K562 (cell line): ENCODE measurements around the gene ETV3L. TPM values are rescaled to one million over a fixed set of nuclear protein-coding genes. Genes with fewer than 3 reads are reported as not detected.

Experiments
- ARID3B ChIP-seq: fragments of 250-450 bp; sonication (Bioruptor Pico); IDR thresholded peaks from 2 replicates; pipeline ENCODE4 v1.4.0; 2020; ENCODE audit warnings: borderline replicate concordance
- ATF3 ChIP-seq, 2 experiments: fragments of 450-650 bp in 1 of 2; sonication (generic) in 1 of 2; formaldehyde crosslinking in 1 of 2; IDR thresholded peaks in 1 of 2; conservative IDR thresholded peaks in 1 of 2; 2 replicates each; pipeline versions ENCODE4 v1.6.1 to v1.8.1; 2016 to 2023; ENCODE audit warnings: mild to moderate bottlenecking in 2 of 2, moderate library complexity in 2 of 2, inconsistent platforms in 1 of 2, missing genetic modification reagents in 1 of 2
- ATF7 ChIP-seq: fragments of 450-650 bp; IDR thresholded peaks from 2 replicates; pipeline ENCODE4 v1.7.1; 2014; ENCODE audit warnings: mild to moderate bottlenecking, moderate library complexity
- BMI1 ChIP-seq: fragments of 150-350 bp; IDR thresholded peaks from 2 replicates; pipeline ENCODE4 v1.6.1; 2014; ENCODE audit warnings: low read length
- CHCHD3 ChIP-seq: fragments of 250-450 bp; sonication (Bioruptor Pico); IDR thresholded peaks from 2 replicates; pipeline ENCODE4 v2.1.2; 2022; ENCODE audit warnings: mild to moderate bottlenecking
- CREB3 ChIP-seq: fragments of 450-650 bp; conservative IDR thresholded peaks from 2 replicates; pipeline ENCODE4 v1.6.1; 2016; ENCODE audit warnings: missing genetic modification characterization, low read depth, mild to moderate bottlenecking, missing compliant biosample characterization, moderate library complexity
- HNRNPH1 ChIP-seq: fragments of 200-400 bp; formaldehyde crosslinking; optimal IDR thresholded peaks from 2 replicates; pipeline ENCODE3; 2017; ENCODE audit warnings: low read depth, mild to moderate bottlenecking, low read length, moderate library complexity
- HOXB6 ChIP-seq: fragments of 250-450 bp; sonication (Bioruptor Pico); IDR thresholded peaks from 2 replicates; pipeline ENCODE4 v1.5.1; 2022; ENCODE audit warnings: mild to moderate bottlenecking, borderline replicate concordance
- IRF2 ChIP-seq: sonication (generic); formaldehyde crosslinking; IDR thresholded peaks from 2 replicates; pipeline ENCODE4 v1.8.1; 2022; ENCODE audit warnings: mild to moderate bottlenecking, missing genetic modification reagents
- KDM1A ChIP-seq, 2 experiments: fragments of 450-650 bp; IDR thresholded peaks; 2 replicates each; pipeline ENCODE4 v1.6.1; 2016; ENCODE audit warnings: mild to moderate bottlenecking in 2 of 2
- KLF1 ChIP-seq: fragments of 450-650 bp; IDR thresholded peaks from 2 replicates; pipeline ENCODE4 v1.6.1; 2016; ENCODE audit warnings: missing genetic modification characterization, missing compliant biosample characterization
- NFRKB ChIP-seq: fragments of 450-650 bp; IDR thresholded peaks from 2 replicates; pipeline ENCODE4 v1.6.1; 2016; ENCODE audit warnings: low read depth
- PATZ1 ChIP-seq: fragments of 250-450 bp; sonication (Bioruptor Pico); IDR thresholded peaks from 2 replicates; pipeline ENCODE4 v1.5.0; 2020; ENCODE audit warnings: mild to moderate bottlenecking, borderline replicate concordance
- PHF21A ChIP-seq: fragments of 450-650 bp; IDR thresholded peaks from 2 replicates; pipeline ENCODE4 v1.6.1; 2017; ENCODE audit warnings: low read depth, borderline replicate concordance
- SIN3B ChIP-seq: fragments of 450-650 bp; IDR thresholded peaks from 2 replicates; pipeline ENCODE4 v1.6.1; 2017; ENCODE audit warnings: low read depth, mild to moderate bottlenecking, moderate library complexity
- SMARCC2 ChIP-seq: fragments of 450-650 bp; IDR thresholded peaks from 2 replicates; pipeline ENCODE4 v1.6.1; 2017; ENCODE audit warnings: antibody characterized with exemption, moderate library complexity, mild to moderate bottlenecking, low read depth
- THAP7 ChIP-seq: fragments of 250-450 bp; sonication (Bioruptor Pico); IDR thresholded peaks from 2 replicates; pipeline ENCODE4 v1.5.0; 2021
- TSC22D4 ChIP-seq: fragments of 450-650 bp; IDR thresholded peaks from 2 replicates; pipeline ENCODE4 v1.6.1; 2016; ENCODE audit warnings: missing genetic modification characterization, missing biosample characterization, control low read depth
- ZC3H11A ChIP-seq: IDR thresholded peaks from 2 replicates; pipeline ENCODE4 v1.6.1; 2012; ENCODE audit warnings: low read depth, low read length, improper control_type of control experiment
- ZNF347 ChIP-seq: fragments of 450-650 bp; formaldehyde crosslinking; IDR thresholded peaks from 2 replicates; pipeline ENCODE4 v1.4.0; 2020; ENCODE audit warnings: low read depth, mild to moderate bottlenecking, moderate library complexity
- ZNF696 ChIP-seq: fragments of 250-450 bp; sonication (Bioruptor Pico); conservative IDR thresholded peaks from 2 replicates; pipeline ENCODE4 v1.4.0; 2020; ENCODE audit warnings: mild to moderate bottlenecking, moderate library complexity
- ZSCAN32 ChIP-seq: fragments of 450-650 bp; formaldehyde crosslinking; IDR thresholded peaks from 2 replicates; pipeline ENCODE4 v1.4.0; 2020; ENCODE audit warnings: mild to moderate bottlenecking, moderate library complexity
- polyA plus RNA-seq, 8 experiments: library from polyadenylated mRNA; depleted of rRNA in 4 of 8; stranded (reverse) in 5 of 8; unstranded in 3 of 8; fragments of >200 nt; fragmentation: Nextera tagmentation in 2 of 8; fragmentation: Illumina TruSeq in 1 of 8; extraction: Ambion mirVana in 2 of 8; extraction: Trizol in 1 of 8; gene quantifications; 2 replicates each; pipeline versions ENCODE4 v1.2.1 to v1.2.3, GENCODE V29; 2011 to 2014; ENCODE audit warnings: inconsistent platforms in 1 of 8, missing spikeins in 1 of 8
- total RNA-seq, 7 experiments: library from RNA; depleted of rRNA in 6 of 7; stranded (reverse); fragments of >200 nt in 6 of 7; fragmentation: Illumina TruSeq in 2 of 7; extraction: Trizol in 2 of 7; gene quantifications; 2 replicates each; pipeline versions ENCODE4 v1.2.1 to v1.2.3, GENCODE V29; 2011 to 2021; ENCODE audit warnings: low replicate concordance in 1 of 7

ETV3L gene
- total and polyA plus RNA-seq, 9 of the 15 experiments (the other 6 are each of a cell fraction or from before 2014, with no cell fraction given): not detected

- TF ChIP-seq ATF3 (IDR thresholded peaks at IDR 0.05): no peak
- no peak for TF ChIP-seq ATF3 (CRISPR knock-in tag; conservative IDR thresholded peaks at IDR 0.05)
- TF ChIP-seq KLF1 (tag): no peak
- no peak for TF ChIP-seq SIN3B
- no peak for TF ChIP-seq ZNF696 (CRISPR knock-in tag)
- no peak for TF ChIP-seq IRF2
- TF ChIP-seq ZC3H11A: no peak
- no peak for TF ChIP-seq HNRNPH1
- no peak for TF ChIP-seq PATZ1
- no peak for TF ChIP-seq ARID3B (CRISPR knock-in tag)
- TF ChIP-seq CHCHD3: no peak
- TF ChIP-seq ZSCAN32 (CRISPR knock-in tag): no peak
- no peak for TF ChIP-seq BMI1
- TF ChIP-seq NFRKB: no peak
- TF ChIP-seq THAP7 (CRISPR knock-in tag): no peak
- no peak for TF ChIP-seq ZNF347
- TF ChIP-seq ATF7: peak; percentile 45
- TF ChIP-seq TSC22D4 (tag): no peak
- no peak for TF ChIP-seq KDM1A (IDR thresholded peaks at IDR 0.05)
- TF ChIP-seq HOXB6: no peak
- no peak for TF ChIP-seq PHF21A
- TF ChIP-seq CREB3: no peak
- TF ChIP-seq SMARCC2: no peak
Observed at GRCh38 chr1:157073944-157074685, 25.5 kb downstream of the ETV3L start (continued).
